ENCODE data around the gene SLC6A20.

SLC6A20 gene

DNA sequence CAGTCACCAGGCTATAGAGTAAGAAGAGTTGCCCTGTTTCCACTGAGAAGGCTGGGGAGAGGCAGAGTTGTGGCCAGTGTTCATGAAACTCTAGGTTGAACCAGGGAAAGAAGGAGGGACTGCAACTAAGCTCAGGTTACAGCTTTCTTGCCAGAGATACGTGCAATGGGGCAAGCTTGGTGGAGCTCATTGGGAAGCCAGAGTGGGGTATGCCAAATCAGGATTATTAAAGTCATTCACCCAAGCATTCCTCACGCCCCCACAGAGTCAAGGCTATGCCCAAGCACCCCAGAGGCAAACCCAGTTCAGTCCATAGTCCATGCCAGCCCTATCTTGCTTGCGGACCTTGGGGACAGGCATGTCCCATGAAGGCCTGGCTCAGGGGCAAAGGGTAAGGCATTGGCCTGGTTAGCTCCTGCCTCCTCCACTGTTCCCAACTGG lies 17.6 kb downstream of the SLC6A20 start:
- DNase-seq (ENCODE audit: low read depth in 2 of 2): no peak

- no peak for DNase-seq (ENCODE audit: low read depth in 2 of 2)
These were observed 18.5 kb downstream of the SLC6A20 start for GRCh38 chr3:45777746-45778386.

DNA sequence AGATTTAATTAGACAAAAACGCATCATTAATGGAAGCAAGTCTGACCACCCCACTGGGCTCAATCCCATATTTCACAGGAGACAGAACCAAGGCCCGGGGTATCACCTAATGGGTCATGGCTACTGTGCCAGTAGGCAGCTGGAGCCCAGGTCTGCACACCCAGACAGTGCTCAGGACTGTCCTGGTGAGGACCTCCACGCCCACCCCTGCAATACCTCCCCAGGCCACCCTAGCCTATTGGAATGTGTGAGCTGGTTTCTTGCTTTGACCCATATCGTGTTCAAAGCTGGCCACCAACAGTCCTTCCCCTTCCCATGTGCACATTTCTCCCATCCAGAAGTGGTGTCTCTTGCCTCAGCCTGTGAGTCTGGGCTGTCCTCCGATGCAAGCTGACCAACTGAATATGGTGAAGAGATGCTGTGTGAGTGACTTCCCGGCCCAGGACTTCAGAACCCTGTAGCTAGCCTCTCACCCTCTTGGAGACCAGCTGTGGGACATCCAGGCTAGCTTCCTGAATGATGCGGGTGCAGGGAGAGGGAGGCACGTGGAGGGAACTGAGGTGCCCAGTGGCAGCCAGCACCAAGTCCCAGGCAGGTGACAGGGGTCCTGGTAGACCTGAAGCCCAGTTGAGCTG lies 19.1 kb downstream of the SLC6A20 start:
- no peak for DNase-seq (ENCODE audit: low read depth in 2 of 2)

DNA sequence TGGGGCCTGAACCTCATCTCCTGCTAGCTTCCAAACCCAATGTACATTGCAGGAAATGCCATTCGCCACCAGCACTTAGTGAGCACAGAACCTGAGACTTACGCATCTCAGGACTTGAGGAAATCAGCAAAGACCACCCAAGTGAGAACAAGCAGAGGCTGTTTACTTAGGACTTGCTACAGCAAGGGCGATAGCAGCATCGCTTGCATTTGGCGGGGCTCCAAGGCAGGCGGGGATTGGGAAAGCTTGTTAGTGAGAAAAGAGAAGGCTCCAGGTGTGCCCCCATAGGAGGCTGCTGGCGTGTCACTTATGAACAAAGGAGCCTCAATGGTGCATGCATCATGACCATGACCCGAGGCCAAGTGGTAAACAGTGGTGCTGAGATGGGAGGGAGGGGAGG lies 19.7 kb downstream of the SLC6A20 start:
- DNase-seq (ENCODE audit: low read depth in 2 of 2): no peak

GRCh38 chr3:45776301-45776595 lies 20.1 kb downstream of the SLC6A20 start:
- DNase-seq (ENCODE audit: low read depth in 2 of 2): no peak

GRCh38 chr3:45775571-45776300 lies 20.6 kb downstream of the SLC6A20 start:
- no peak for DNase-seq (ENCODE audit: low read depth in 2 of 2)

- no peak for DNase-seq (ENCODE audit: low read depth in 2 of 2)
These were observed 21.5 kb downstream of the SLC6A20 start for GRCh38 chr3:45774581-45775521.

GRCh38 chr3:45773714-45774449 lies 22.5 kb downstream of the SLC6A20 start:
- no peak for DNase-seq (ENCODE audit: low read depth in 2 of 2)

DNA sequence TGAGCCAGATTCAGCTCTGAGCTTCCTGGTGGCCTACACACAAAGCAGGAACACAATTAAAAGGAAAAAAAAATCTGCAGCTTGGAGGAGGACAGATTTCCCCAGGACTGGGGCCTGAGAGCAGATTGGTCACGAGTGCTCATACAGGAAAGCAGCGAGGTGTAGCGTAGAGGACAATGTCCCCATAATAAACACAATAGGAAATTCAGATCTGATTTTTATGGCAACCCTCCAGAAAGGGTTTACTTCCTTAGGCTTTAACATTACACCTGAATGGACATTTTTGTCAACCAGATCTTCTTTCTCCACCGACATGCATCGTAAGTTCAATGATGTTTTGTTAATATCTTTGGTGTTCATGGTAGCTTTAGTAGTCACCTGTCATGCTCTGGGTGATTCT lies 23.3 kb downstream of the SLC6A20 start:
- DNase-seq (ENCODE audit: low read depth in 2 of 2): no peak

DNA sequence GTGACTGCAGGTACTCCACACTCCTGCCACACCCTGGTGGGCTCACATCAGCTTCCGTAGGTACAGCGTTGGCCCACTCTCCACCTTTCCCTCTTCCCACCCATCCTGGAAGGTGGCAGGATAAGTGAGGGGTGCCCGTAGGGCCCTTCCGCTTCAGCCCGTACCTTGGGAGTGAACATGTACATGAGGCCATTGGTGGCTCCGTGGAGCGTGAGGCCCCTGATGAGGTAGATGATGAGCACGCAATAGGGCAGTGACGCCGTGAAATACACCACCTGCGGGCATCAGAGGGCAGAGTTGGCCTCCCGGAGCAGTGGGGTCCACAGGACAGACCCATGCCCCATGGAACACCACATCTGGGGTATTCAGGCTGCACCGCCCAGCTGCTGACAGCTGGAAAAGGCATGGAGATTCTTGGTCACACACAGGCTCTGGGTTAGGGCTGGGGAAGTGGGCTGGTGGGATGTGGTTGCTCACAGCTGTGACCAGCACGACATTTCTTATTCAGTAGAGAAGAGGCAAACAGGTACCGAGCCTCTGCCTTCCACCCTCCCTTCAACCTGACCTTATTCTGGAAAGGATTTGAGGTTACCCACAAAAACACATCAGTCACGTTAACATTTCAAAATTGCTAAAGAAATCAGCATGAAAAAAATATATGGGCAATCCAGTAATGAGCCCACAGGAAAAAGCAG lies 23.8 kb downstream of the SLC6A20 start:
- DNase-seq (ENCODE audit: low read depth in 2 of 2): no peak

DNA sequence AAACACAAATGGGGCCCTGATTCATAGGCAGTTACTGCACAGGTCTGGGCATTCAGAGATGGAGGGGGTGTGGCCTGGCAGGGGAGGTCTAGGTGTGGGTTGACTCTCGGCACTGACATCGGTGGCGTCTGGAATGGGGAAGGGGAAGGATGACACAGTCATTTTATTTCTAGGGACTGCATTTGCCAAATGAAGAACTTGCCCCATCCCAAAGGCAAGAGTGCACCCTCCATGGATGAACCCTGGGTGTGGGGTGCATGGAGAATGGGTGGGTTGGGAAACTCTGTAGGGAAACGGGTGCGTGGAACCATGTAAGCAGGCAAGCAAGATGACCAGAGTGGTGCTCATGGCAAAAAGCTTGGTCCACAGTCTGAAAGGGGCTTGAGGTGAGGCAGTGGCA lies 24.5 kb downstream of the SLC6A20 start:
- no peak for DNase-seq (ENCODE audit: low read depth in 2 of 2)

GRCh38 chr3:45771166-45771775 lies 25.1 kb downstream of the SLC6A20 start:
- DNase-seq (ENCODE audit: low read depth in 2 of 2): no peak

- DNase-seq (ENCODE audit: low read depth in 2 of 2): no peak
These were observed 30.4 kb downstream of the SLC6A20 start for GRCh38 chr3:45765958-45766357.

GRCh38 chr3:45765266-45765851 lies 31.0 kb downstream of the SLC6A20 start:
- no peak for DNase-seq (ENCODE audit: low read depth in 2 of 2)

DNA sequence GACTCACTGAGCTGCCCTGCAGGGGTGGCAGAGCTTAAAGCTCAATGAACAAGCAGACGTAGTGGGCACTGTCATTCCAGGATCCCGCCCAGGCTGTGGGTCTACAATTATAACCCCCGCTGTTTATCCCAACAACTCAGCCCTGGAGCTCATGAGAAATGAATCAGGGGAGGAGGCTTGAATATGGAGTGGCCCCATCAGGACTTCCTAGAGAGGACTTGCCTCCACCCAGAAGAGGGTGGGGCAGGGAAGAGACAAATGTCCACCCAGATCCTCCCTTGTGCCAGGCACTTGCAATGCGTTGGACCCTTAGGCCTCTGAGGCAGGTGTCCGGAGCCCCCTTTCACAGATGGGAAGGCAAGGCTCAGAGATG lies 33.0 kb downstream of the SLC6A20 start:
- DNase-seq (ENCODE audit: low read depth in 2 of 2): no peak

DNA sequence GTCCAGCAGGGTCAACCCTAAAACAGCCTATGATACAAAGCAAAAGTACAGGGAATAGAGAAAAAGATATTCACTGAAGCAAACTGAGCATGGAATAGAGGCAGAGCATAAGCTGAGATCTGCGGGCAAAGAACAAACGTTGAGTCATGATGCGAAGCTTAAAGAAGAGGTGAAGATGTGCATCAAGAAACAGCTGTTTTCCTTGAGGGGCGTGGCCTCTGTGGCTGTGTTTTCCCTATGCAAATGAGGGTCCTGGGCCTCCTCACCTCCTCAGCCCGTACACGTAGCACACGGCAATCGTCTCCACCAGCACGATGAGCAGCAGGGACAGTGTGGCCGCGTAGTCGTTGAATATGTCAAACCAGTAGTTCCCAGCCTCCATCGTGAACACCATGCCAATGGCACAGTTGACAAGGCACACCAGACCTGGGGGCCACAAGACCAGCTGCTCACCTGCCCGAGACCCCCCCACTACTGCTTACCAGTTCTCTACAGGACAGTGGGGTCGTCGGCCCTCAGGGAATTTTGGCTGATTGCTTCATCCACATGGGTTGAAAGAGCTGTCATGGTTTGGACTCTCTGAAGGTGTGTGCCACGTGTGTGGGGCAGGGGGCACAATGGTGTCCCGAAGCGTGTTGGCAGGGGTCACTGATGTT lies 33.6 kb downstream of the SLC6A20 start:
- DNase-seq (ENCODE audit: low read depth in 2 of 2): no peak

GRCh38 chr3:45761831-45762230 lies 34.5 kb downstream of the SLC6A20 start:
- no peak for DNase-seq (ENCODE audit: low read depth in 2 of 2)

DNA sequence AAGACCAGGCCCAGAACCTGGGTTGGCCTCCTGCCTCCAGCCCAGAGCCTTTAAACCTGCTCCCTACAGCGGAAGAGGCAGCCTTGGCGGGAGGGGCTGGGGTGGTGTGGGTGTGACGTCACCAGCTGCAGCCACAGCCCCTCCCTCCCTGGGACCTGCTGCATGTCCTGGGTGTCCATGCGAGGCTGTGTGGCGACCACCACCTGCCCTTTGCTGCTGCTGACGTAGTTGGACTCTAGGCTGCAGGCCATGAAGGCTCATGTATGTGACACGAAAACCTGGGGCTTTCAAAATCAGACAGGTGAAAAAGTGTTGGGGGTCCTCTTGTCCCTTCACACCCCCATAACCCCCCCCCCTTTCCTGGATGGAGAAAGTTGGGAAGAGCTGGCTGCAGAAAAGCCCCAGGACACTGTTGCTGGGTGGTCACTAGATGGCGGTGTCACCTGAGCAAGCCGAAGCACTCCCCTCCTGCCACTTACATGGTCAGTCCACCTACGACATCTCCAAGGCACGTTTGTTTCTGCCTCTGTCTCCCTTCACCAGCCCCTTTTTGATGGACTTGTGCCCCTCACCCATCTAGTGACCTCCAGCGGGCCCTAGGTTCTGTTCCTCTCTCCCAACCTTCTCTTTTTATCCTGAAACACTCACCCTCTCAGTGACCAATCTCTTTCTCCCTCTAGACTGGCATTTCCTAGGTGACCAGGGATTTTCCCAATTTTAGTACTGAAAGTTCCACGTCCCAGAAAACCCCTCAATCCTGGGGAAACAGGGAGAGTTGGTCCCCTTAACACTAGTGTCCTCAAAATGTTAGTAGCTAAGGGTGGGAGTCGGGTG lies 35.2 kb downstream of the SLC6A20 start:
- DNase-seq (ENCODE audit: low read depth in 2 of 2): peak in 1 of 2 donors; percentile 28

DNA sequence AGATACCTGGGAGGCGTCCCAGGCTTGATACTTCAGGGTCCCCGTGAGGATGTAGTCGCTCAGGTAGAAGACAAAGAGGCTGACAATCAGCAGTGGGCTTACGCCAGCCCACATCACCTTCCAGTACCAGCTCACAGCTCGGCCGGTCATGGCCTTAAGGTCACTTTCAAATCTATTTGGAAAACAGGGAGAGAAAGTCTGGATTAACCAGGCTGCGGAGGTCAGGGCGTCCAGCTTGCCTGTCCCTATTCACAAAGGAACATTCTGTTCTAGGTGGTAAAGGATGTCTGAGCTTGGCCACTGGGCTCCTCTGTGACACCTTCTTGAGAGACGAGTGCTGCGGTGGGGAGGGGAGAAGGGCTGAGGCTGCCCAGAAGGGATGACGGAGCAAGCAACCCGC lies 36.5 kb downstream of the SLC6A20 start:
- no peak for DNase-seq (ENCODE audit: low read depth in 2 of 2)
